ENCODE measurements around the gene GCNT1.
A peak's percentile ranks its signal among the peaks of the same experiment; 100 is the strongest.

- TF ChIP-seq CTCF (IDR thresholded peaks at IDR 0.05; ENCODE audit: poor library complexity): peak; percentile 30
- TF ChIP-seq EZH2phosphoT487 (IDR thresholded peaks at IDR 0.05; ENCODE audit: low read depth, severe bottlenecking, unreplicated experiment): no peak
- no peak for TF ChIP-seq EZH2 (IDR thresholded peaks at IDR 0.05; ENCODE audit: borderline replicate concordance)
Observed at GRCh38 chr9:76459694-76460635, 983 bp downstream of the GCNT1 start.
